Calu3 (cell line): ENCODE results near the gene HGF. TPM values are rescaled to one million over a fixed set of nuclear protein-coding genes. Genes with fewer than 3 reads are reported as not detected.

Experiments used
- BruUV-seq: library from RNA; stranded (reverse); fragments of 400-500 nt; replicated peaks from 2 replicates; lab custom pipeline; 2021; lab: Mats Ljungman, UMichigan
- CTCF ChIA-PET: fragments of 300-600 bp; sonication (Branson Sonifier 250); formaldehyde crosslinking; loops from one replicate; lab custom pipeline; 2022; ENCODE audit warnings: antibody characterized with exemption; lab: Charles Lee
- DNase-seq: peaks from one replicate; pipeline ENCODE4 v3.0.0; 2022
- H3K27ac Mint-ChIP-seq: one replicate; pipeline ENCODE4 v1.8.0; 2022; ENCODE audit warnings: mixed read lengths; ENCODE audit not compliant: unreplicated experiment
- H3K27me3 Mint-ChIP-seq: one replicate; pipeline ENCODE4 v1.8.0; 2022; ENCODE audit warnings: mixed read lengths; ENCODE audit not compliant: unreplicated experiment
- H3K36me3 Mint-ChIP-seq: one replicate; pipeline ENCODE4 v1.8.0; 2022; ENCODE audit warnings: mild to moderate bottlenecking, moderate library complexity, mixed read lengths; ENCODE audit not compliant: insufficient read depth, unreplicated experiment
- H3K4me1 Mint-ChIP-seq: one replicate; pipeline ENCODE4 v1.8.0; 2022; ENCODE audit warnings: mild to moderate bottlenecking, low read depth, mixed read lengths; ENCODE audit not compliant: unreplicated experiment
- H3K4me3 Mint-ChIP-seq: one replicate; pipeline ENCODE4 v1.8.0; 2022; ENCODE audit warnings: mild to moderate bottlenecking, low read depth, moderate library complexity, mixed read lengths; ENCODE audit not compliant: unreplicated experiment
- H3K9me3 Mint-ChIP-seq: one replicate; pipeline ENCODE4 v1.8.0; 2022; ENCODE audit warnings: low read depth, mixed read lengths; ENCODE audit not compliant: unreplicated experiment
- CTCF ChIP-seq: fragments of 200-600 bp; IDR thresholded peaks from one replicate; pipeline ENCODE4 v1.8.0; 2022; ENCODE audit warnings: antibody characterized with exemption; ENCODE audit not compliant: unreplicated experiment
- intact Hi-C: fragments of 100-400 bp; cut with micrococcal nuclease; formaldehyde crosslinking; loops from one replicate; pipeline ENCODE4 v1.10.0; 2022; ENCODE audit not compliant: unreplicated experiment
- total RNA-seq: library from RNA; stranded (reverse); gene quantifications from 2 replicates; pipeline ENCODE4 v1.2.3, GENCODE V29; 2022

The HGF gene
- total RNA-seq, 1 experiment from 2014 or later, result not detected

DNA sequence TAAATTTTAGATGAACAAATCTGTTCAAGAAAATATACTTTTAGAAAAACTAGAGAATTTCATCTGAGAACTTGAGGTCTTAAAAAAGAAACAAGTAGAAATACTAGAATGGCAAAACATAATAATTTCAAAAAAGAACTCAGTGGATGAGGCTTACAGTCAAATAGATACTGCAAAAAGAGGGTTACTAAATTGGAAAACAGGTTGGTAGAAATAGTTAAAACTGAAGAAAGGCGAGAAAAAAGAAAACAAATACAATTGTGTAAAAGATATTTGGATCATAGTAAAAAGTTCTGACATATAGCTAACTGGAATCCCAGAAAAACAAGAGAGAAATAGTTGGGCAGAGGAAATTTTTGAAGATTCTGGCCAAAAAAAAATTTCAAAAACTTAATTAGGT is 117.6 kb downstream of the HGF start:
- CTCF ChIA-PET, result no interaction called here
- H3K27me3 Mint-ChIP-seq, result no peaks in the 10 kb centered on the region
- H3K36me3 Mint-ChIP-seq, result no peaks in the 10 kb centered on the region
- no TSS peak for BruUV-seq
- intact Hi-C loops, result no loop called here
- no peak for DNase-seq
- no peak overlapping the region for H3K4me3 Mint-ChIP-seq
- H3K4me1 Mint-ChIP-seq, result no peaks in the 10 kb centered on the region
- no peak for TF ChIP-seq CTCF
- no peaks in the 10 kb centered on the region for H3K9me3 Mint-ChIP-seq
- H3K27ac Mint-ChIP-seq, result no peak overlapping the region
